CD14-positive monocyte (primary cell): ENCODE results near the gene APBA2. TPM values are rescaled to one million over a fixed set of nuclear protein-coding genes. Genes with fewer than 3 reads are reported as not detected.

Experiments used
- DNase-seq, 3 donors: peaks; one replicate each; pipeline ENCODE4 v3.0.0-alpha.2; 2011 to 2022
- H2AFZ ChIP-seq: 2 replicates; pipeline ENCODE4 v1.6.0; 2012; ENCODE audit warnings: mild to moderate bottlenecking, low read depth, low read length, inconsistent platforms; ENCODE audit not compliant: insufficient read depth, poor library complexity, severe bottlenecking
- H3K27ac ChIP-seq, 2 donors: 1 replicate in 1 of 2; 2 replicates in 1 of 2; pipeline ENCODE4 v1.5.1; 2012 to 2013; ENCODE audit warnings: low read length in 2 of 2, control low read depth in 1 of 2, inconsistent platforms in 1 of 2, low read depth in 1 of 2, mild to moderate bottlenecking in 1 of 2
- H3K27me3 ChIP-seq, 2 donors: one replicate each; pipeline versions ENCODE4 v1.6.0 to v1.6.1; 2011 to 2013; ENCODE audit warnings: low read length in 2 of 2; ENCODE audit not compliant: control insufficient read depth in 2 of 2, insufficient read depth in 2 of 2
- H3K36me3 ChIP-seq, 2 donors: replicated peaks in 1 of 2; 1 replicate in 1 of 2; 2 replicates in 1 of 2; pipeline versions ENCODE4 v1.5.1 to v1.6.1; 2012 to 2013; ENCODE audit warnings: low read length in 2 of 2, control low read depth in 1 of 2, inconsistent platforms in 1 of 2, mild to moderate bottlenecking in 1 of 2; ENCODE audit not compliant: insufficient read depth in 2 of 2, control insufficient read depth in 1 of 2
- H3K4me1 ChIP-seq, 2 donors: 1 replicate in 1 of 2; 2 replicates in 1 of 2; pipeline versions ENCODE4 v1.5.1 to v1.6.1; 2012 to 2013; ENCODE audit warnings: low read length in 2 of 2, control low read depth in 1 of 2, inconsistent platforms in 1 of 2, mild to moderate bottlenecking in 1 of 2, moderate library complexity in 1 of 2; ENCODE audit not compliant: insufficient read depth in 2 of 2, control insufficient read depth in 1 of 2
- H3K4me2 ChIP-seq: replicated peaks from 2 replicates; pipeline ENCODE3; 2012; ENCODE audit warnings: low read length, moderate library complexity, mild to moderate bottlenecking; ENCODE audit not compliant: poor library complexity, severe bottlenecking; ENCODE audit errors: extremely low read depth
- H3K4me3 ChIP-seq, 3 experiments: fragments of 200-600 bp in 1 of 3; sonication (generic) in 1 of 3; replicated peaks in 1 of 3; 1 replicate in 2 of 3; 2 replicates in 1 of 3; pipeline ENCODE4 v1.5.1; 2011 to 2013; ENCODE audit warnings: low read length in 3 of 3, mild to moderate bottlenecking in 3 of 3, control low read depth in 2 of 3, low read depth in 2 of 3, inconsistent platforms in 1 of 3, moderate library complexity in 1 of 3
- H3K79me2 ChIP-seq: 2 replicates; pipeline ENCODE4 v1.6.0; 2012; ENCODE audit warnings: mild to moderate bottlenecking, control low read depth, inconsistent platforms, low read length, moderate library complexity; ENCODE audit not compliant: insufficient read depth
- H3K9ac ChIP-seq: 2 replicates; pipeline ENCODE4 v1.6.0; 2017; ENCODE audit warnings: low read length, mild to moderate bottlenecking; ENCODE audit not compliant: insufficient read depth, poor library complexity, severe bottlenecking
- H3K9me3 ChIP-seq, 2 donors: replicated peaks in 1 of 2; 1 replicate in 1 of 2; 2 replicates in 1 of 2; pipeline versions ENCODE4 v1.5.1 to v1.6.1; 2012 to 2013; ENCODE audit warnings: low read length in 2 of 2, control low read depth in 1 of 2; ENCODE audit not compliant: control insufficient read depth in 1 of 2, insufficient read depth in 1 of 2
- H4K20me1 ChIP-seq: 2 replicates; pipeline ENCODE4 v1.6.0; 2012; ENCODE audit warnings: mild to moderate bottlenecking, low read length, control low read depth, moderate library complexity; ENCODE audit not compliant: insufficient read depth
- H3K27ac Mint-ChIP-seq, 7 donors: one replicate each; pipeline ENCODE4 v1.8.0; 2020; ENCODE audit warnings: mild to moderate bottlenecking in 7 of 7, mixed read lengths in 7 of 7, moderate library complexity in 6 of 7, inconsistent platforms in 2 of 7
- H3K27me3 Mint-ChIP-seq, 3 donors: one replicate each; pipeline ENCODE4 v1.8.0; 2021 to 2022; ENCODE audit warnings: low read depth in 3 of 3, mild to moderate bottlenecking in 3 of 3, mixed read lengths in 3 of 3, moderate library complexity in 3 of 3, inconsistent platforms in 1 of 3
- H3K36me3 Mint-ChIP-seq, 2 donors: one replicate each; pipeline ENCODE4 v1.8.0; 2020; ENCODE audit warnings: mixed read lengths in 2 of 2, inconsistent platforms in 1 of 2, mild to moderate bottlenecking in 1 of 2
- H3K4me1 Mint-ChIP-seq: one replicate; pipeline ENCODE4 v1.8.0; 2020; ENCODE audit warnings: mild to moderate bottlenecking, mixed read lengths
- H3K4me3 Mint-ChIP-seq, 2 donors: one replicate each; pipeline ENCODE4 v1.8.0; 2020; ENCODE audit warnings: mild to moderate bottlenecking in 2 of 2, mixed read lengths in 2 of 2, moderate library complexity in 1 of 2
- H3K9me3 Mint-ChIP-seq, 7 donors: one replicate each; pipeline ENCODE4 v1.8.0; 2020 to 2022; ENCODE audit warnings: mixed read lengths in 7 of 7, mild to moderate bottlenecking in 6 of 7, moderate library complexity in 6 of 7, inconsistent platforms in 2 of 7
- whole genome bisulfite sequencing: methylation state at CpG from one replicate; pipeline ENCODE4 v1.1.5; 2013; ENCODE audit warnings: missing lambda C conversion rate; ENCODE audit not compliant: insufficient coverage; 5-methylcytosine and 5-hydroxymethylcytosine counted together
- intact Hi-C, 2 donors: fragments of 100-400 bp; cut with micrococcal nuclease; formaldehyde crosslinking; loops; one replicate each; pipeline versions ENCODE4 v1.15.0 to v1.15.1; 2023
- polyA plus RNA-seq, 3 donors: library from polyadenylated mRNA; depleted of rRNA in 1 of 3; unstranded in 2 of 3; stranded (reverse) in 1 of 3; fragments of 300-500 nt in 2 of 3; fragments of >200 nt in 1 of 3; fragmentation: Illumina TruSeq in 2 of 3; gene quantifications; 1 replicate in 2 of 3; 2 replicates in 1 of 3; pipeline ENCODE4 v1.2.3, GENCODE V29; 2012 to 2021
- TF ChIP-seq, protein P1 (sequence below): fragments of 200-600 bp; IDR thresholded peaks from one replicate; pipeline ENCODE4 v1.8.0; 2022; ENCODE audit warnings: antibody characterized with exemption, mild to moderate bottlenecking

Gene APBA2
- polyA plus RNA-seq, 3 donors: 0.30 TPM; not detected in 2

DNA sequence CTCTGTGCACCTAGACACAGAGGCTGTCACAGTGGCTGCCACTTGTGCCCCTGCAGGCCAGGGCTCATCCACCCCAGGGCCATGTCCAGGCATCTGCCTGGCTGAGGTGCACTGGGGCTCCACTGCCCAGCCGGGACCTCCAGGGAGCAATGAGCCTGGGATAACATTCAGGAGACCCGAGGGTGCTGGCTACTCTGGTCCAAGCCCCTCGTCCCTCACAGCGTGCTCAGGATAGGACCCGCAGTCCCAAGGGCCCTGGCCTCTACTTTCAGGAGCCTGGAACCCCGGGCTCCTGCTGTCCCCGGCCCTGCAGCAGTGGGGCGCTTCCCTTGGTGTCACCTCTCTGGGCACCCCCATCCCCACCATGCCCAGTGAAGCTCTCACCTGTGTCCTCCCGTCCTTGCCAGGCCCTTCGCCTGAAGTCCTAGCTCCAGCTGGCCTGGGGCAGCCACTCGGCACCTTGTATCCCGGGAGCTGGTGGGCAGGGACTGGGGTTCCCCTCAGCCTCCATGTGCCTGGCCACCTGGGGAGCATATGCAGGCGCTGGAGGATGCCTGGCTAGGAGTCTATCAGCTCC is 226.0 kb downstream of the APBA2 start:
- Mint-ChIP-seq H3K4me1 (peaks cover 4% of the 10 kb centered on the region), H3K36me3 (no peaks in the 10 kb centered on the region), H3K9me3 (peaks cover 0 to 2% (median 0%) of the 10 kb centered on the region in 7 donors), H3K27me3 (peaks cover 17 to 32% (median 19%) of the 10 kb centered on the region in 3 donors), H3K27ac (no peak overlapping the region), H3K4me3 (no peak overlapping the region)
- WGBS: 94% methylated on average over 13 of the region's 13 CpGs
- H3K4me2 ChIP-seq: no peak overlapping the region
- H3K9ac ChIP-seq: no peak overlapping the region
- H3K27me3 ChIP-seq: peaks cover 0 to 15% of the 10 kb centered on the region in 2 donors
- H2AFZ ChIP-seq: no peak overlapping the region
- no peak overlapping the region for H3K4me3 ChIP-seq
- intact Hi-C loops: no loop called here
- no peaks in the 10 kb centered on the region for H3K79me2 ChIP-seq
- H3K27ac ChIP-seq: no peak overlapping the region
- no peaks in the 10 kb centered on the region for H4K20me1 ChIP-seq
- TF ChIP-seq, protein P1, sequence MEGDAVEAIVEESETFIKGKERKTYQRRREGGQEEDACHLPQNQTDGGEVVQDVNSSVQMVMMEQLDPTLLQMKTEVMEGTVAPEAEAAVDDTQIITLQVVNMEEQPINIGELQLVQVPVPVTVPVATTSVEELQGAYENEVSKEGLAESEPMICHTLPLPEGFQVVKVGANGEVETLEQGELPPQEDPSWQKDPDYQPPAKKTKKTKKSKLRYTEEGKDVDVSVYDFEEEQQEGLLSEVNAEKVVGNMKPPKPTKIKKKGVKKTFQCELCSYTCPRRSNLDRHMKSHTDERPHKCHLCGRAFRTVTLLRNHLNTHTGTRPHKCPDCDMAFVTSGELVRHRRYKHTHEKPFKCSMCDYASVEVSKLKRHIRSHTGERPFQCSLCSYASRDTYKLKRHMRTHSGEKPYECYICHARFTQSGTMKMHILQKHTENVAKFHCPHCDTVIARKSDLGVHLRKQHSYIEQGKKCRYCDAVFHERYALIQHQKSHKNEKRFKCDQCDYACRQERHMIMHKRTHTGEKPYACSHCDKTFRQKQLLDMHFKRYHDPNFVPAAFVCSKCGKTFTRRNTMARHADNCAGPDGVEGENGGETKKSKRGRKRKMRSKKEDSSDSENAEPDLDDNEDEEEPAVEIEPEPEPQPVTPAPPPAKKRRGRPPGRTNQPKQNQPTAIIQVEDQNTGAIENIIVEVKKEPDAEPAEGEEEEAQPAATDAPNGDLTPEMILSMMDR: no peak
- DNase-seq: no peak
- no peaks in the 10 kb centered on the region for H3K36me3 ChIP-seq
- H3K4me1 ChIP-seq: no peaks in the 10 kb centered on the region
- H3K9me3 ChIP-seq: no peaks in the 10 kb centered on the region

DNA sequence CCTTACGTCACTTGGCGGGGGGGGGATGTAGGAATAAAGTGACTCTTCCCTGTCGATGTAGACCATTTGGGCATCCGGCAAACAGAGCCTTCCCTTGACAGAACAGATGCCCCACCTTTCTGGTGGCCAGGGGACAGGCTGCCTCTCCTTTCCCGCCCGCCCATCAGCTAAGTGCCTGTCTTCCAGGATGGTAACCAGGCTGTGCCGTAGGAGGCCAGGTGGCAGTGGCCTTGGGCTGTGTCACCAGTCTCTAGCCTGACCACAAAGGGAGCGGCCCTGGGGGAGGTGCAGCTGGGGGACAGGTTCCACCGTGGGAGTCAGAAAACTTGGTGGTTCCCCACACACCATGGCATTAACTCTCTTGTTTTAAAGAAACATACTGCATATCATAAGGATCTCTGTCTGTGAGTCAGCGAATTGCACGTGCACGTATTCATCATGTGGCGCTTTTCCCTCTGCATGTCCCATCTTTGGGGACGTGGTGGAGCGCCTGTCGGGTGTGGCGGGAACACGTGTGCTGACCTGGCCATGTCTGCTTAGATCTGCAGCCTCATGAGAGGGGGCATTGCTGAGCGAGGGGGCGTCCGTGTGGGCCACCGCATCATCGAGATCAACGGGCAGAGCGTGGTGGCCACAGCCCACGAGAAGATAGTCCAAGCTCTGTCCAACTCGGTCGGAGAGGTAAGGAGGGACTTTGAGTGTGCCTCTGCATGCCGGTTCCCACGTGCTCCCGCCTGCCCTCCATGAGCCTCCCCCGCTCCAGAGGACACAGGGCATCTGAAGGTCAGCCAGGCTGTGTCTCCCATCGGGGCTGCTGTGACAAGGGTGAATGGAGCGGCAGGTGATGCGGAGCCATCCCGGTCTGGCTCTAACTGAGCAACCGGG is 227.8 kb downstream of the APBA2 start:
- Histone ChIP-seq H3K4me2 (no peak overlapping the region), H4K20me1 (no peaks in the 10 kb centered on the region), H3K79me2 (no peaks in the 10 kb centered on the region), H2AFZ (no peak overlapping the region), H3K27me3 (peaks cover 0 to 15% of the 10 kb centered on the region in 2 donors), H3K27ac (no peak overlapping the region), H3K4me1 (no peaks in the 10 kb centered on the region), H3K9ac (no peak overlapping the region), H3K9me3 (no peaks in the 10 kb centered on the region), H3K4me3 (no peak overlapping the region), H3K36me3 (no peaks in the 10 kb centered on the region)
- H3K4me3 Mint-ChIP-seq: peak overlapping the region in 1 of 2 donors; percentile 35
- intact Hi-C loops: no loop called here
- peaks cover 17 to 32% (median 19%) of the 10 kb centered on the region in 3 donors for H3K27me3 Mint-ChIP-seq
- TF ChIP-seq, protein P1: no peak
- peaks cover 0 to 2% (median 0%) of the 10 kb centered on the region in 7 donors for H3K9me3 Mint-ChIP-seq
- H3K27ac Mint-ChIP-seq: no peak overlapping the region
- H3K4me1 Mint-ChIP-seq: peaks cover 4% of the 10 kb centered on the region
- DNase-seq: no peak
- WGBS: 86% methylated on average over 33 of the region's 37 CpGs
- no peaks in the 10 kb centered on the region for H3K36me3 Mint-ChIP-seq
